NT2/D1 (cell line): Measurements from ENCODE around the gene TBC1D24.

Experiments
- SUZ12 ChIP-seq: IDR thresholded peaks from 2 replicates; pipeline ENCODE4 v1.6.1; 2011; ENCODE audit not compliant: insufficient read length, insufficient read depth; ENCODE audit errors: extremely low read depth
- YY1 ChIP-seq: IDR thresholded peaks from 2 replicates; pipeline ENCODE4 v1.6.1; 2011; ENCODE audit not compliant: insufficient read length, insufficient read depth
- ZNF274 ChIP-seq: IDR thresholded peaks from 2 replicates; pipeline ENCODE4 v1.6.1; 2011; ENCODE audit warnings: mild to moderate bottlenecking, low read depth, low read length

DNA sequence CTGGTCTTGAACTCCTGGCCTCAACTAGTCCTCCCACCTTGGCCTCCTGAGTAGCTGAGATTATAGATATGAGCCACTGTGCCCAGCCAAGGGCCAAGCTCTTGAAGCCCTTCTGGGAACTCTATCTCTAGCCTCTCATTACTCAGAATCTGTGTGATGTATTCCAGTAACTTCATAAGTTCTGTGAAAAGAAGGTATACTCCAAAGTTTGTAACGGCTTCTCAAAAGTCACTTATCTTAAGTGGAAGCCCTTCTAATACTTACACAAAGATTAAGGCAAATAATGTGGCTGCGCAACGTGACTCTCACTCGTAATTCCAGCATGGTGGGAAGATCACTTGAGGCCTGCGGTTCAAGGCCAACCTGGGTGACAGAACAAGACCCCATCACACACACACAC, 19.7 kb downstream of the TBC1D24 start:
- TF ChIP-seq ZNF274 (no peak), YY1 (no peak), SUZ12 (no peak)
